Stomach (tissue), 9 donors: Measurements from ENCODE around the gene TMEM62. TPM values are rescaled to one million over a fixed set of nuclear protein-coding genes. Genes with fewer than 3 reads are reported as not detected.
"Not testable (repeated sequence)": the region's sequence is repeated elsewhere in the genome, so short reads cannot be mapped to it uniquely, and the experiment has no call there.

Source experiments
- DNase-seq, 2 donors: peaks; one replicate each; pipeline versions ENCODE4 v3.0.0 to v3.0.0-alpha.2; 2013 to 2019
- H3K27ac ChIP-seq, 5 donors: fragments of 200-600 bp in 4 of 5; sonication (generic) in 4 of 5; one replicate each; pipeline ENCODE4 v1.5.1; 2013 to 2019; ENCODE audit warnings: mild to moderate bottlenecking in 1 of 5, moderate library complexity in 1 of 5
- H3K27me3 ChIP-seq, 3 donors: fragments of 200-600 bp; sonication (generic); one replicate each; pipeline ENCODE4 v1.5.1; 2017 to 2019; ENCODE audit warnings: mixed run types in 1 of 3
- H3K36me3 ChIP-seq, 4 donors: fragments of 200-600 bp; sonication (generic); 1 replicate in 3 of 4; 2 replicates in 1 of 4; pipeline ENCODE4 v1.5.1; 2016 to 2019
- H3K4me1 ChIP-seq, 4 donors: fragments of 200-600 bp; sonication (generic); one replicate each; pipeline ENCODE4 v1.5.1; 2016 to 2019
- H3K4me3 ChIP-seq, 4 donors: fragments of 200-600 bp; sonication (generic) in 3 of 4; one replicate each; pipeline ENCODE4 v1.5.1; 2016 to 2019; ENCODE audit warnings: mild to moderate bottlenecking in 1 of 4
- H3K9me3 ChIP-seq, 4 donors: fragments of 200-600 bp; sonication (generic); one replicate each; pipeline ENCODE4 v1.5.1; 2016 to 2019
- EP300 ChIP-seq: sonication (generic); formaldehyde crosslinking; IDR thresholded peaks from one replicate; pipeline ENCODE4 v1.6.1; 2017; ENCODE audit warnings: antibody characterized with exemption
- POLR2A ChIP-seq, 4 donors: fragments of 450-650 bp; IDR thresholded peaks; one replicate each; pipeline ENCODE4 v1.6.1; 2016; ENCODE audit warnings: antibody characterized with exemption in 4 of 4, control low read depth in 2 of 4, mild to moderate bottlenecking in 1 of 4, moderate library complexity in 1 of 4
- POLR2AphosphoS5 ChIP-seq, 3 donors: sonication (generic); formaldehyde crosslinking; IDR thresholded peaks; one replicate each; pipeline ENCODE4 v1.6.1; 2016; ENCODE audit warnings: antibody characterized with exemption in 3 of 3
- WGBS, 5 donors: extraction: QIAGEN DNeasy Blood & Tissue Kit in 3 of 5; methylation state at CpG; one replicate each; pipeline versions ENCODE4 v1.1.5 to v1.1.7; 2013 to 2018; 5-methylcytosine and 5-hydroxymethylcytosine counted together
- intact Hi-C: fragments of 100-400 bp; cut with DNase I; formaldehyde crosslinking; loops from one replicate; pipeline ENCODE4 v1.15.1; 2023; ENCODE audit warnings: low total_unique reads
- polyA plus RNA-seq, 3 donors: library from polyadenylated mRNA; stranded (reverse); fragments of 200-250 nt; gene quantifications; one replicate each; pipeline ENCODE4 v1.2.3, GENCODE V29; 2013
- total RNA-seq, 5 donors: library from RNA; depleted of rRNA; stranded (reverse); fragments of >200 nt; gene quantifications; one replicate each; pipeline versions ENCODE4 v1.1.0 to v1.2.3, GENCODE V29; 2014 to 2016
- TF ChIP-seq, protein P1 (sequence below), 7 experiments: fragments of 450-650 bp in 4 of 7; fragments of 200-600 bp in 3 of 7; sonication (generic) in 3 of 7; IDR thresholded peaks; one replicate each; pipeline ENCODE4 v1.5.1; 2016 to 2019; ENCODE audit warnings: antibody characterized with exemption in 7 of 7, control low read depth in 2 of 7, mild to moderate bottlenecking in 1 of 7
- donor health status: healthy with polysubstance abuse.
- donor health status: Bipolar disorder and iron deficiency.
- donor health status: healthy.

TMEM62 gene
- total and polyA plus RNA-seq, 8 donors: 5.5 to 92.0 (median 33.7) TPM

DNA sequence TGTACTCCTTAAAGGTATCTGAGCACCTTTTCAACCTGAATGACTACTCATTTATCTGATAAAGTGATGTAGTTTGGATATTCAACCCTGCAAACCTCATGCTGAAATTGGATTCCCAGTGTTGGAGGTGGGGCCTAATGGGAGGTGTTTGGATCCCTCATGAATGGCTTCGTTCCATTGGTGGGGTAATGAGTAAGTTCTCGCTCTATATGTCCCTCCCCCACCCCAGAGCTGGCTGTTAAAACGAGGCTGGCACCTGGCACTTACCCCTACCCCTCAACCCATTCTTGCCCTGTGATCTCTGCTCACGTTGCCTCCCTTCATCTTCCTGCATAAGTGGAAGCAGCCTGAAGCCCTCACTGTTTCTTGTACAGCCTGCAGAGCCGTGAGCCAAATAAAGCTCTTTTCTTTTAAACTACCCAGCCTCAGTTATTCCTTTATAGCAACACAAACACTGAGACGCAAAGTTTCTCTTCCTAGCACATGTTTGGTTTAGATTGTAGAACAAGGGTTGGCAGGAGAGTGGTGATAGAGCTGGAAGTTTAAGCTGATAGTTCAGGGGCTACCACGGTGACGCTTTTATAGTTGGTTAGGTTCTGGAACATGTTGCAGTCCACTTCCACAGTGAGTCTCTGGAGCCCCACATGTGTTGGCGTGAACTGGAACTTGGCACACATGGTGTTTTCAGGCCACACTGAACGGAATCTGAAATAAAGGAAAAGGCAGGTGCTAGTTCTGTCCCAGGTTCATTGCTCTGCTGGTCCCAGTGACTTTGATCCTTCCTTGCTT lies 63.6 kb downstream of the TMEM62 start:
- Histone ChIP-seq H3K36me3 (peaks cover 37 to 67% (median 61%) of the 10 kb centered on the region in 4 donors), H3K4me3 (no peak overlapping the region), H3K9me3 (no peaks in the 10 kb centered on the region), H3K27me3 (no peaks in the 10 kb centered on the region), H3K4me1 (no peaks in the 10 kb centered on the region), H3K27ac (no peak overlapping the region)
- TF ChIP-seq EP300: no peak
- TF ChIP-seq, protein P1, sequence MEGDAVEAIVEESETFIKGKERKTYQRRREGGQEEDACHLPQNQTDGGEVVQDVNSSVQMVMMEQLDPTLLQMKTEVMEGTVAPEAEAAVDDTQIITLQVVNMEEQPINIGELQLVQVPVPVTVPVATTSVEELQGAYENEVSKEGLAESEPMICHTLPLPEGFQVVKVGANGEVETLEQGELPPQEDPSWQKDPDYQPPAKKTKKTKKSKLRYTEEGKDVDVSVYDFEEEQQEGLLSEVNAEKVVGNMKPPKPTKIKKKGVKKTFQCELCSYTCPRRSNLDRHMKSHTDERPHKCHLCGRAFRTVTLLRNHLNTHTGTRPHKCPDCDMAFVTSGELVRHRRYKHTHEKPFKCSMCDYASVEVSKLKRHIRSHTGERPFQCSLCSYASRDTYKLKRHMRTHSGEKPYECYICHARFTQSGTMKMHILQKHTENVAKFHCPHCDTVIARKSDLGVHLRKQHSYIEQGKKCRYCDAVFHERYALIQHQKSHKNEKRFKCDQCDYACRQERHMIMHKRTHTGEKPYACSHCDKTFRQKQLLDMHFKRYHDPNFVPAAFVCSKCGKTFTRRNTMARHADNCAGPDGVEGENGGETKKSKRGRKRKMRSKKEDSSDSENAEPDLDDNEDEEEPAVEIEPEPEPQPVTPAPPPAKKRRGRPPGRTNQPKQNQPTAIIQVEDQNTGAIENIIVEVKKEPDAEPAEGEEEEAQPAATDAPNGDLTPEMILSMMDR (IDR thresholded peaks at IDR 0.05): no peak
- TF ChIP-seq POLR2AphosphoS5 (IDR thresholded peaks at IDR 0.05): no peak
- no peak for TF ChIP-seq POLR2A (IDR thresholded peaks at IDR 0.05)
- intact Hi-C loops: no loop called here
- DNase-seq: no peak
- 51 to 67% (median 60%) methylated on average over 10 of the region's 10 CpGs for WGBS, 5 donors

DNA sequence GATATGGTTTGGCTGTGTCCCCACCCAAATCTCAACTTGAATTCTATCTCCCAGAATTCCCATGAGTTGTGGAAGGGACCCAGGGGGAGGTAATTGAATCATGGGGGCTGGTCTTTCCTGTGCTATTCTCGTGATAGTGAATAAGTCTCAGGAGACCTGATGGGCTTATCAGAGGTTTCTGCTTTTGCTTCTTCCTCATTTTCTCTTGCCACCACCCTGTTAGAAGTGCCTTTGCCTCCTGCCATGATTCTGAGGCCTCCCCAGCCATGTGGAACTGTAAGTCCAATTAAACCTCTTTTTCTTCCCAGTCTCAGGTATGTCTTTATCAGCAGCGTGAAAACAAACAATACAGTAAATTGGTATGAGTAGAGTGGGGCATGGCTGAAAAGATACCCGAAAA lies 64.4 kb downstream of the TMEM62 start:
- H3K27ac ChIP-seq, H3K27me3 ChIP-seq, intact Hi-C loops, DNase-seq, H3K9me3 ChIP-seq, H3K4me1 ChIP-seq, H3K4me3 ChIP-seq: not testable (repeated sequence)
- WGBS, 5 donors: 59 to 83% (median 70%) methylated on average over 3 of the region's 3 CpGs
- H3K36me3 ChIP-seq: peaks cover 29 to 59% (median 53%) of the 10 kb centered on the region in 4 donors

DNA sequence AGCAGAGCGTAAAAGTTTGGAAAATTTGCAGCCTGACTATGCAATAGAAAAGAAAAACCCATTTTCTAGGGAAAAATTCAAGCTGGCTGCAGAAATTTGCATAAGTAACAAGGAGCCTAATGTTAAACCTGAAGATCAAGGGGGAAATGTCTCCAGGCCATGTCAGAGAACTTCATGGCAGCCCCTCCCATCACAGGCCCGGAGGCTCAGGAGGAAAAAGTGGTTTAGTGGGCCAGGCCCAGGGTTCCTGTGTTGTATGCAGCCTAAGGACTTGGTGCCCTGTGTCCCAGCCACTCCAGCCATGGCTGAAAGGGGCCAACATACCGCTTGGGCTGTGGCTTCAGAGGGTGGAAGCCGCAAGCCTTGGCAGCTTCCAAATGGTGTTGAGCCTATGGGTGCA lies 65.2 kb downstream of the TMEM62 start:
- H3K27ac ChIP-seq, H3K27me3 ChIP-seq, intact Hi-C loops, H3K4me1 ChIP-seq, H3K4me3 ChIP-seq, H3K9me3 ChIP-seq, DNase-seq: not testable (repeated sequence)
- H3K36me3 ChIP-seq: peaks cover 23 to 51% (median 45%) of the 10 kb centered on the region in 4 donors
- WGBS, 5 donors: 90 to 99% (median 97%) methylated on average over 3 to 4 of the region's 4 CpGs

GRCh38 chr15:43198992-43199391 lies 65.6 kb downstream of the TMEM62 start:
- DNase-seq: no peak
- Histone ChIP-seq H3K27ac (no peak overlapping the region), H3K4me3 (no peak overlapping the region), H3K27me3 (no peaks in the 10 kb centered on the region), H3K4me1 (no peaks in the 10 kb centered on the region), H3K9me3 (no peaks in the 10 kb centered on the region), H3K36me3 (peaks cover 23 to 49% (median 41%) of the 10 kb centered on the region in 4 donors)
- intact Hi-C loops: no loop called here
- WGBS, 5 donors: 98 to 100% (median 100%) methylated on average over 1 to 3 of the region's 3 CpGs
- TF ChIP-seq EP300: no peak
- TF ChIP-seq POLR2A (IDR thresholded peaks at IDR 0.05): no peak
- TF ChIP-seq POLR2AphosphoS5 (IDR thresholded peaks at IDR 0.05): no peak
- TF ChIP-seq, protein P1 (IDR thresholded peaks at IDR 0.05): no peak

GRCh38 chr15:43199945-43200488 lies 66.6 kb downstream of the TMEM62 start:
- H3K9me3 ChIP-seq: no peaks in the 10 kb centered on the region
- intact Hi-C loops: no loop called here
- peaks cover 17 to 41% (median 31%) of the 10 kb centered on the region in 4 donors for H3K36me3 ChIP-seq
- no peak overlapping the region for H3K4me3 ChIP-seq
- no peak for TF ChIP-seq POLR2AphosphoS5 (IDR thresholded peaks at IDR 0.05)
- TF ChIP-seq EP300: no peak
- TF ChIP-seq POLR2A (IDR thresholded peaks at IDR 0.05): no peak
- TF ChIP-seq, protein P1 (IDR thresholded peaks at IDR 0.05): no peak
- H3K27me3 ChIP-seq: no peaks in the 10 kb centered on the region
- no peak overlapping the region for H3K27ac ChIP-seq
- no peak for DNase-seq
- no peaks in the 10 kb centered on the region for H3K4me1 ChIP-seq
- WGBS, 5 donors: 79 to 87% (median 81%) methylated on average over 3 of the region's 3 CpGs
